GM18508 (cell line): ENCODE results near the gene COL4A2.

Source experiments
- ATAC-seq: cut with Tn5 transposase; IDR thresholded peaks from one replicate; pipeline ENCODE4 v1.9.1; 2021; ENCODE audit warnings: moderate number of reproducible peaks; ENCODE audit not compliant: insufficient read depth, unreplicated experiment

The COL4A2 gene

DNA sequence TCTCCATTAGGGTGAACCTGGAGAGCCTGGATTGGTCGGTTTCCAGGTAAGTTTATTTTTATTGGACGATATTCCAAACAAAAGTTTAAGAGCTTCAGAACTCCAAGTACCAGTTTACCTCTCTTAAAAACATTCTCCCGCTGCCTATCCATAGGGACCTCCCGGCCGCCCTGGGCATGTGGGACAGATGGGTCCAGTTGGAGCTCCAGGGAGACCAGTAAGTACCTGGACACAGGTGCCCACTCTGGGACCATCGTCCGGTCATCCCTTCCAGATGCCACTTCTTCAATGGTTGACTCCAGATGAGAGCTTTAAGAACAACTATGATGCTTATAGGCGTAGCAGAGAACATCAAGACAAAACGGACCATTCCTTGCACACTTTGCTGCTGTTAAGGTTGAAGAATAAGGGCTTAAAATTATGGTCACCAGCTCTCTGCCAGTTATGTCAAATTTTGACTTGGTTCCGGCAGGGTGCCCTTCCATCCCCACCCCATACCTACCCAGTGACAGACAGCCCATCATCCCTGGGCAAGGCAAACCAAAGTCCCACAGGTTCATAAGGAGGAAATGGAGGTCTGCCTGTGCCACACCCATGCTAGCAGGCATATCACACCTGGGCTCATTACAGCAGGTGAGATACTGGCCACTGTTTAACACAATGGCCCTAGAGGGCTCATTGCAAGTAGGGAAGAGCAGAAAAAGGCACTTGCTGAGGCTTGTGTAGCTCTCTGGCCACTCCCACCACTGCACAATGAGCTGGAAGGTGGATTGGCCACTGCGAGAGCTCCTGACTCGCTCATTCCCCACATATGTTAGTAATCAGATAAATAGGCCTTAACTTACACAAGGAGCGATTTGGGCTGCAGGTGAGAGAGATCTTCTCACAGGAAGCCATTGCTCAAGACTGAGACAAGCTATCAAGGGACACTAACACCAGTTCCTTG is 123.6 kb downstream of the COL4A2 start:
- ATAC-seq = no peak

DNA sequence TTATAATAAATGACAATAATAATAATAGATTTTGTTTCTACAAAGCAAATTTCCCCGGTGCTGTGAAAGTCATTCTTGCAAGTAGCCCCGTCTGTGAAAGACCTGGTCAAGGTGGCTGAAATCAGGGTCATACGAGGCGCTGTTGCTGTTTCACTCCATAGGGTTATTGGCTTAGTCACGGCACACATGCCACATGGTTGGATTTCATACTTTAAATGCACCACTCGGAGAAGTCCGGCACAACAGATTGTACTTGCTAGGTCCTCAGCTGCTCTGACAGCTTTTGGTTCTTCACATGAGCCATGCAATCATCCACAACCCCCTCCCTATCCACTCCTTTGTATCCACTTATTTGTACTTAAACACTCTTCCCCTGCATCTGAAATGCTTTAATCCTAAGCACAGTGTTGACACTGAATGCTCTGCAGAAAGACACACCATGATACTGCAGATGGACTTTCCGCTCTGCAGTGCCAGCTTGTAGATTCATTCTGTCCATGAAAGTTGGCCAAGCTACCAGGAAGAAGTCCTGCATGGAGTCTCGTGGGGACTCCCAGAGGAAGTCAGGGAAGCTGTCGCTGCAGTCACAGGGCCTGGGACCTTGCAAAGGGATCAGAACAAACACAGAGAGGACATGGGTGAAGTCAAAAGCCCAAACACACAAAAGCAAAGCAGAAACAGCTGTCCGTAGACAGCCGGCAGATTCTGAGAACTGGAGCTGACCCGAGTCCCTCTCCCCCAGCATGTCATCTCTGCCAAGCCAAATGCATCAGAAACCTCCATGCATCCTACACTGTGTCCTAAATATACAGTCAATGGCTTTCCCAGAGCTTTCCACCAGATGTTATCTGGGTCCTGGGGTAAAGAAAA is 124.6 kb downstream of the COL4A2 start:
- ATAC-seq = no peak

DNA sequence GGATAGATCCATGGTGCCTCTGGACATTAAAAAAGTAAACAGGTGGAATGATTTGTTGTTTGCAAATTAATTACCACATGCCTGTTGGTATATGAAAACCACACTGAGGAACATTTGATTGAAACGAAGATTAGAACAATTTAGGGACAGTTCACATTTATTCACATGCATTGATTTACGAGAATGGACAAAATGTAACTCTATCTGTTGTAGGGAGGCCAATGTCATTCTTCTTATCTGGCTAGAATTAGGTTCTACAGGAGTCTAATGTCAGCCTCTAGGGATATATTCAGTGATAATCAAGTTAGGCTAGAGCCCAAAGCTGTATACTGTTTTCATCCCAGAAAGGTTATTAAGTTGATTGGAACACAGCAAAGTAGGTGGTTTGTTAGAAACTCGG is 125.4 kb downstream of the COL4A2 start:
- no peak for ATAC-seq

DNA sequence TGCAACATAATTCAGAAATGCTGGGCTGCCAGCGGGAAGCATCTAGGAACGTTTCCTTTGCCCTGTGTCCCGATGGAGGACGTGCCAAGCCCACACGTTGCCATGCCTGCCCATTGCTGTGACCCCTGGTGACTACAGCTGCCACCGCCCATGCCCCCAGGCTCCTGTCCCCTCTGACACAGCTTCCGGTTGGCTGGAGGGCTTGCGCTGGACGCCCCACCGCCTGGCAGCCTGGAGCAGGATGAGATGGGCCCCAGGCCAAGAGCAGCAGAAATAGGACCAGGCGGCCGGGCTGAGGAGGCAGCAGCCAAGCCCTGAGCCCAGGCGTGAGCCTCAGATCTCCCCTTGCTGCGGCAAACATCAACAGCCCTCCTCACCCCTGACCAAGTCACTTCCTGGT is 125.9 kb downstream of the COL4A2 start:
- no peak for ATAC-seq

DNA sequence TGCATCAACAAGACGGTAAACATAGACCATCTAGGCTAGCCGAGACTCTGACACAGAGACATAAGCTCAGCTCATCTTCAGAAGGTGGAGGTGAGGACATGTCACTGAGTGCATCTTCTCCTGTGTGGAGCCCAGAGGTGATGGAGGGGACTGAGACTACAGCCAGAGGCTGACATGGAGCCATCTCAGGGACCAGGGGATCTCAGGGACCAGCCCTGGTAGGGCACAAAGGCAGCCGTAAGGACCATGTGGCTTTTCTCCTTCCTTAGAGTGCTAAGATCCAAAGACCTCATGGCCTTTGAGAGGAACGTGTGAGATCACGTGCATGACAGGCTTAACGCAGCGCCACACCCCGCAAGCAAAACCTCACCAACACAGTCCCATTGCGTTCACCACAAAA is 127.5 kb downstream of the COL4A2 start:
- ATAC-seq = no peak

DNA sequence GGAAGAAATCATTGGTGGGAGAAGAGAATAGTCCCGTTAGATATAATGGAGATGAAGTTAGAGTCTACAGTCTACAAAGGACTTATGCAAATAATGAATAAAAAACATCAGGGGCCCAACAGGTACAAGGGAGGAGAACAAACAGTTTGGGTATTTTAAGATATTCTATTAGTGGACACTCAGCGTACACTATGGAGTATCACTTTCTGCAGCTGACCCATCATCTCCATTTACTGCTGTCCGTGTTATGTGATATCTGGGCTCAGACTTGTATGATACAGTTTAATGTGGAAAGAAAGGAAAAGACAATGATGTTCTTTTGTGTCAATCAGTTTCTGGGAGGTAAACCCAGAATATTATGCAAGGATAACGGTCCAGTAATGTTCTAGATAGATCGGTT is 128.2 kb downstream of the COL4A2 start:
- no peak for ATAC-seq

DNA sequence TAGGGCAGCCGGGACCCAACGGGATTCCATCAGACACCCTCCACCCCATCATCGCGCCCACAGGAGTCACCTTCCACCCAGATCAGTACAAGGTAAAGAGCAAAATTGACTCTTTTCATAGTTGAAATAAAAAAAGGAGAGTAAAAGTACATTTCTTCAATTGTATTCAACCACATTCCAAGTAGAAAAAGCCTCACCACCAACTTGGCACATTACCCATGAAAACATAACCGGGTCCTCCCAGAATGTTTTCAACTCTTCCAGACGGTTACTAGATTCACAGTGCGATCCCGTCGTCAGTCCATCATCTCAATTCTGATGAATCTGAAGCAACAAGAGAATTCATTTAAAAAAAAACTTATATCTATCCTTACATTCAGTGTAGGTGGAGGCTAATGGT is 129.2 kb downstream of the COL4A2 start:
- ATAC-seq = no peak

DNA sequence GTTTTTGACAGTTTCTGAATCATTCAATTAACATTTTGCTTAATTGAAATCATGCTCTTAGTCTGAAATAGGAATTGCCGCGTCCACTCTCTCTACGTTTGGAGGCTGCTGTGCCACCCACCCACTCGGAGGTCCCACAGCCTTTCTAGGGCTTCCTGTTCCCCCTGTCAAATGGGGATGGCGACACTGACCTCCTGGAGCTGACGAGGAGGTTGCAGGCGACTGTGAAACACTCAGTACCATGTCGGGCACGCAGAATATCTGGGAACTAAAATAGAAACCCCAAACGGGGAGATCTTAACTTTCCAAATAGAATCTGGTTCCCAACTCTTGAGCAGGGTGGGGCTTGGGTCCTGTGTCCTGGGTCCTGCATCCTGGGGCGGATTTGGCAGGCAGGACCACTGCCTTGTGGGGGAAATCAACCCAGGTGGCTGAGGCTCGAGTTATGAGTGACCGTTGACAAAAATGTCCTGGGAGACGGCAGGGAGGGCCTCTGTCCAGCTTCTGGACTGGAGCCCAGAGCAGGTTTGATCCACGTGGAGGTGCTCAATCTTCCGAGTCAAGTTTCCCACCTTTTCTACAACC is 129.8 kb downstream of the COL4A2 start:
- no peak for ATAC-seq

DNA sequence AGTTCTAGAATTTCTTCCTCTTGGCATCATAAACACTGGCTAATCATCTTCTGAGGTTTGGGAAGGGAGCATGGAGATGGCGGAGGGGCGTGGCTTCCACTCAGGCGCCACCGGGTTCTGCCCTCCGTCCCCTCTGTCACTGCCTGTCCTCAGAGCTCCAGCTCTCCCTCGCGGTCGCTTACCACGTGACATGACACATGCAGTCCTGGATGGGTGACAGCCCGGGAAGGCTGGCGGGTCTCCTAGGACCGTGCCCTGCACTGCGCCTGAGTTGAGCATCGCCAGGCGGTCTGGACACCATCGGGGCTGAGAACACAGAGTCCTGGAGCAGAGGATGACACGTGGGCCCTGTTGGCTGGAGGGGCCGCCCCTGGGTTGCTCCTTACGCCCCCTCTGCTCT is 131.1 kb downstream of the COL4A2 start:
- no peak for ATAC-seq

DNA sequence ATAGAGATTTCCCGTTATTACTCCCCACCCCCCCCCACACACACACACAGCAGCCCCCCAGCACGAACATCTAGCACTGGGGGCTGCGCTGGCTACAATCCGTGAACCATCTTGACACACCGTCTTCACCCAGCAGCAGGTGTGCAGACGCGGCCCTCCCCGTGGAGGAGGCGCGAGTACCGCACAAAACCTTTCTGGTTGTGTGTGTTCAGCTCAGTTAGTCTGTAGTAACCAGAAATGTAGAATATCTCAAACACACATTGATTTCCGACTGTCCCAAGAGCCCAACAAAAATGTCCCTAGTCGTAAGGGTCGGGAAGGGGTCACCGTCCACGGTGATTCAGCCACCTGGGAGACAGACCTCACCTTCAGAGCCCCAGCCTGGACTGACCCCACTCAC is 131.7 kb downstream of the COL4A2 start:
- ATAC-seq = no peak

DNA sequence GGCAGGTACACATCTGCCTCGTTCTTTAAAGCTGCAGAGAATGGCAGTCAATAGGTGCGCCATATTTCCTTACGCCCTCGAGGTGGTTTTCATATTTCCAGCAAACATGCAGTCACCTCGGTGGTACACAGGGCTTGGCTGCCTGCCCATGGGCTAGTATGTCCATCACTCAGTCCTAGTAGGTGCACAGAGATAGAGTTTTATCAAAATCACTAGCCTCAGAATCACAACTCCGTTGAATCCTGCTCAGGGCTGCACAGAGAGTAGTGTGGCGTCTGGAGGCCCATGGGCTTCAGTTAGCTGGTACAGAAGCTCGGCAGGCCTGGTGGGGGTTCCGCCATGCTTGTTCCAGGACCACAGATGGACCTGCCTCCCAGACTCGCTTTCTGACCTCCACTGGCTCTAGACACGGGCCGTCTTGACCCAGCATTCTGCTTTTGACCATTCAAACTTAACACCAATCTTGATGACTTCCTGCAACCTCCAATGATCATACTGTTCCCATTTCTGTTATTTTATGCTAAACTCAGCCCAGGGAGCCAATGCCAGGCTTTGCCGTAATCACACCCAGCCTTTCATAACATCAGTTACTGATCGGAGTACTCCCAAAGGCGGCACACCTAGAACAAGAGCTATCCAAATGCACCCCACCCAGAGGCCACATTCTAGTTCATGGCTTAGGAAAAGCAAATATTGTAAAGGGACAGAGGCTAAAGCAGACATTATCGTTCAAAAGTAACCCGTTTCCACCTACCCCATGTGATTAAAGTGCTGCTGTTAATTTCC is 134.1 kb downstream of the COL4A2 start:
- no peak for ATAC-seq

DNA sequence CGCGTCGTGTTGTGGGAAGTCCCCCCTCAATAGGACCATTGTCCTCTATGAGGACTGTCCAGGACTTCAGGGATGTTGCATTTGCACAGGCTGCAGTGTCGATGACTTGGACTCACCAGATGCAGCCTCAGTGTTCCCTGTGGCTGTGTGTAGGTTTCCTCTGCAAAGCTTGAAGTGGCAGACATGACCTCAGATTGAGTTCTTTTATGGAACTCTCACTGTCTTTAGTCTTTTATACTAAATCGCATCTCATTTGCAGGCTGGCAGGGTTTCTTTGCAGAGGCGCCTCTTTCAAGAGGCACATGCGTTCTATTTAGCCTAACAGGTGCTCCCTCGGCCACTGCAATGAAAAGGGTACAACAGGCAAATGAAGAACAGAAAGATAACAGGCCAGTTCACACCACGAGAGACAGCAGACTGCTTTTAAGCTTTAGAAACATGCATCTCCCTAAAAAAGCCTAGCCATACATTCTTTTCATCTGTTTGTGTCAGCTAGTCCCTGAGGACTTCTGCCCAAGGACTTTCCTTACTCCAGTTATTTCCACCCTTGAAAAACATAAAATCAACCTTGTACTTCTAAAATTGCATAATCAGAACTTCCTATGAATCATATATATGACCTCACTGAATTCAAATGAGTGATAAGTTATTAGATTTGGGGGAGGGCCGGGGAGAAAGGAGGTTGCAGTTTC is 136.0 kb downstream of the COL4A2 start:
- no peak for ATAC-seq

DNA sequence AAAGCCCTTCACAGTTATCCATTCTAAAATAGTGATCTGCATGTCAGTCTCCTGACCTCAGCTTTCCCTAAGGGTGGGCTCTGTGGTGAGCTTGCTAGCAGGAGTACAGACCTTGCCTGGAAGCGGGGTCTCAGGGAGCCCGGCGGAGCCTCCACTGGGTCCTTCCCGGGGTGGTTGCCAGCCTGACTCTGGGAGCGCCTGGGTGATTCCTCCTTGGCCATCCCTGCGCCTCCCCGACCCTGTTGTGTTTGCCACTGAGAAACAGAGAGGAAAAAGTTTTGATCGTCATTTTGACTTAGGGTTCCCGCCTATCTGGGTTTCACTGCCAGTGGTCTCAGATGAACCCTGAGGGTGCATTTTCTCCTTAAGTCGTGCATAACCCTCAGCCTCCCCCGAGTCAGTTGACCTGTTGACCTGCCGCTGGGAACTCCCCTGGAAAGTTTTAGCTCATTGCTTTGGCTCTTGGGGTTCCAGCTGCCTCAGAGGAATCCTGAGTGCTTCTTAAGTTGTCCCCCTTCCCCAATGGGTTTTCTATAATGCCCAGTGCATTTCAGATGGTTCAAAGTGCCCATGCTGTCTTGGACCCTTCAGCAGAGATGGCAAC is 136.6 kb downstream of the COL4A2 start:
- no peak for ATAC-seq

DNA sequence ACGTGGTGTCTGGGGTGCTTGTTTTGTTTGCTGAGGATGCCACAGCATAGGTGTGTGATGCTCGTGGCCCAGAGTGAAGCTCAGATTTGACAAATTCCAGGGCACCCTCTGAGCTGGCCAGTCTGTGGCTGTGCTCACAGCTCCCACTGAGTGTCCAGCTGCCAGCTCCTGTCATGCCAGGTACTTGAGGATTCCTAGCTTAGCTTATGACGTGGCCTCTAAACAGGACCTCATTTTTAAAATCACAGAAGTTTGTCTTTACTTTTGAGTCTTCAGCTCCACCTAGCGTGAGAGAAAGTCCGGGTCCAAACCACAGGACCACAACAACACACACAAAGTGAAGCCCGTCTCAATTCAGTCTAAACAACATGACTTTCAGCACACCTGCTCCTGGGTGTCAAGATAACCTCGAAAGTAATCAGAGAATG is 137.2 kb downstream of the COL4A2 start:
- no peak for ATAC-seq

DNA sequence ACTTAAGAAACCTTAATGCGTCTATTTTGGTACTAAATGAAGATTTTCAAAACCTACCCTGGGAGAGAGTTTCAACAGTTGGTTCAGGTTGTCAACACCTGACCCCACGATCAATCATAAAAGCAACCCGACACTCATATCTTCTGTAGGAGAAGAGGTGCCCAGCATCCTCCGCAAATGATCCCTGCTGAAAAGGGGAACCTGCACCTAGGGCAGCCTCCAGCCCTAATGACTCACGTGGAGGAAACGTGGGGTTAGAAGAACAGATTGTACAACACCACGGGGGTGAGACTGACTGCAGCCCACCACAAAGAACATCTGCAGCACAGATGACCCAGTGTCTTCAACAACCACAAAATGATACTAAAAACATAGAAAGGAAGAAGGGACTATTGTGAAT is 138.1 kb downstream of the COL4A2 start:
- ATAC-seq = no peak

DNA sequence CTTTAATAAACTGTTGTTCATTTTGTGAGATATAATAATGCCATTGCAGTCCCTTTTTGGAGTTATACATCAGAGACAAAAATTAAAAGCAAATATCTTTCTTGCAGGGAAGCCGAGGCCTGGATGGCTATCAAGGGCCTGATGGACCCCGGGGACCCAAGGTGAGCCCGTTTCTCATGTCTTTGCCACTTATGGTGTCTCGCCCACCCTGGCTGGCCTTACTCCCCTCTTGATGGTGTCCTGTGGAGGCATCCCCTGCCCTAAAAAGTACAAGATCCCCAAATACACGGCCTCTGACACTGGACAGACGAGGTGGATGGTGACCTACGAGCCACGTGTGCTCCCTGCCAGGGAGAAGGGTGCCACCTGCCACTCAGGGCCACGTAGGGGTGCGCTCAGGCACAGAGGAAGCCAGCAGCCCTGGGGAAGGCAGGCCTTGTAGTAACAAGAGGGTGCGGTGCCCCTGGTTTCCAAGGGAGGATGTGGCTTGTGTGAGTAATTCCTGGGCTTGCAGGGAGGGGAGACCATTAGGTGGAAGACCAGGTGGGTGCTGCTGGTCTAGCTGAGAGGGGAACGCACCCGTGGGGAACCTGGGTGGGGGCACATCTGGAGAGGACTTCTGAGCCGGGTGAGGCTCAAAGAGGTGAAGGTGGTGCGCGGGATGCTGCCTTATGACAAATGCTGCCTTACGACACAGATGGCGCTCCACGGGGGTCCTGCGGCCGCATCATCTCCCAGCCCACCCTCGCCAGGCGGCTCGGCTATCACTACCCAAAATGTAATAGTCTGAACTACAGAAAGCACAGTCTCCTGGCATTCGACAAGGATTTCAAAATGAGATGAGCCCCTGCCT is 138.9 kb downstream of the COL4A2 start:
- ATAC-seq = no peak

DNA sequence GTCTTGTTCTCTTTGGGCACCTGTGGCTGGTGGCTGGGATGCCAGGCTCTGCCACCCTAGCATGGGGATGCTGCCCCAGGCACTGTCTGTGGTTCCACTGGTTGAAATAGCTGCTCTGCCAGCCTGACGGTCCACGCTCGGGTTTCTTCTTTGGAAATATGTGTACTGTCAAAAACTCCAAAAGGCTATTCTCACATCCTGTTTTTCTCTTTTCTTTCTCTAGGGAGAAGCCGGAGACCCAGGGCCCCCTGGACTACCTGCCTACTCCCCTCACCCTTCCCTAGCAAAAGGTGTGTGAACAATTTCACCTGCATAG is 139.4 kb downstream of the COL4A2 start:
- no peak for ATAC-seq

DNA sequence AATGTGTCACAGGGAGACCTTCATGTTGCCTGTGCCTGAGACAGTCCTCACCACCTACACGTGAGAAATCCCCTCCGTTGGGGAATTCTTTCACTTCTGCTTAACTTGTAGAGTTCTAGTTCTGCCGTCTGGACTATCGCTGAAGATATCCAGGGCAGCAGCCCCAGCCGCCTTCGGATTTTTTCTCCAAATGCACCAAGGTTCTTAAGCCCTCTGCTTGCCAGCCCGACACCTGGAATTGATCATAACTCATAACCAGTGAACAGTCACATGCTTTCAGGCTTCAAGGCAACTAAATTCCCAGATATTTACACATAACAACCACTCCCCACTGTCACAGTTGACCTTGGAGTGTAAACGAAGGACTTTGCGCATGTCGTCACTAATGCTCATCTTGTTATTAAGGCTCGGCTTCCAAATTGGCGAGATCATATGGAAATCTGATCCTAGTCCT is 140.0 kb downstream of the COL4A2 start:
- ATAC-seq = no peak
